ENCODE data around the gene THRB. TPM values are rescaled to one million over a fixed set of nuclear protein-coding genes. Genes with fewer than 3 reads are reported as not detected.
"Not testable (repeated sequence)": the region's sequence is repeated elsewhere in the genome, so short reads cannot be mapped to it uniquely, and the experiment has no call there.

THRB gene
- total RNA-seq, 1 donor from 2014 or later, result 0.34 TPM

DNA sequence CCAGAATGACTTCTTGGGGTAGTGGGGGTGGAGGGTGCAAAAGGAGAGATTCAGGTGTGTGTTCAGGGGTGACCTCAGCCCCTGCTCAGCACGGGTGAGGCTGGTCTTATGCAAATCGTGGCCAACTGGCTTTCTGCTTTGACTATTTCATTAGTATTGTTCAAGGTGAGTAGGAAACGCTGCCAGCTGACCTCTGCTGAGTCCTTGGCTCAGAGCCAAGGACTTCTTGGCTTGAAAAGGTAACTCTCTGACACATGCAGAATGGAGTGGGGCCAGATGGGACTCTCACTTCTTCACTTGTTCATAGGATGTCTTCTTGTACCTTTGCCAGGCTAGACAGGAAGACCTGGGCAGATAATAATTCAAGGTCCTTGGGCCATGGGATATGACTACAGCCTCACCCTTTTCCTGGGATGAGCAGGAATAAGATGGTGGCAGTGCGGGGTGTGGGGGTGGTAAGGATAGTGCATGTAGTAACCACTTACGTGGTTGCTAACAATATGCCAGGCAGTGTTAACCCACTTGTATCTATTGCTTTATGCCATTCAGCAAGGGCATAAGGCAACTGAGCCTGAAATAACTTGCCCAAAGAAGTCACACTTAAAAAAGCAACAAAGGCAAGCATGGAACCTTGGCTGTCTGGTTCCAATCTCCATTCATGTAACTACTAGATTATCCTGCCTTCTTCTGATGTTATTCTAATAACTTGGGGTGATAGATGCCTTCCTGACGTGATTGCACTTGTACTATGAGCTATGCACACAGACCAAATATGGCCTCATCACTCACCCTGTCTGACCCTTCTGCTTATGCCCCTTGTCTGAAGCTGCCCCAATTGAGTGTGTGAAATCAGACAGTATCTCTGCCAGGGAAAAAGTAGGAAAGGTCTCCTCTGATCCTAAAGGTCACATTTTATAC lies 356.4 kb downstream of the THRB start:
- DNase-seq, result no peak

DNA sequence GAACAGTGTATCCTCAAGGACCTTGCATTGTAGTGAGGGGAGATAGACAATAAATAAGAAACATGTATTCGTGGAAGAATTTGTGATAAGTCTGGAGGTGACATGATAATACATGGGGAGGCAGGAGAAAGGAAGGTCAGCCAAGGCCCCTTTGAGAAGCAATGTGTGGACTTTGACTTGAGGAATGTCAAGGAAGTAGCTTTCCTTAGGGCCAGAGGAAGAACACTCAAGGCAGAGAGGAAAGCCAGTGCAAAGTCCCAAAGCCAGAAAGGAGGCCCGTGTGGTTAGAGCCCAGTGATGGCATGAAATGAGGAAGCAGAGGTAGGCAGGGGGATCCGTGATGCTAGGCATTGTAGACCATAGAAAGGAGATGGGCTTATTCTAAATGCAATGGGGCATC lies 357.3 kb downstream of the THRB start:
- no peak for DNase-seq

DNA sequence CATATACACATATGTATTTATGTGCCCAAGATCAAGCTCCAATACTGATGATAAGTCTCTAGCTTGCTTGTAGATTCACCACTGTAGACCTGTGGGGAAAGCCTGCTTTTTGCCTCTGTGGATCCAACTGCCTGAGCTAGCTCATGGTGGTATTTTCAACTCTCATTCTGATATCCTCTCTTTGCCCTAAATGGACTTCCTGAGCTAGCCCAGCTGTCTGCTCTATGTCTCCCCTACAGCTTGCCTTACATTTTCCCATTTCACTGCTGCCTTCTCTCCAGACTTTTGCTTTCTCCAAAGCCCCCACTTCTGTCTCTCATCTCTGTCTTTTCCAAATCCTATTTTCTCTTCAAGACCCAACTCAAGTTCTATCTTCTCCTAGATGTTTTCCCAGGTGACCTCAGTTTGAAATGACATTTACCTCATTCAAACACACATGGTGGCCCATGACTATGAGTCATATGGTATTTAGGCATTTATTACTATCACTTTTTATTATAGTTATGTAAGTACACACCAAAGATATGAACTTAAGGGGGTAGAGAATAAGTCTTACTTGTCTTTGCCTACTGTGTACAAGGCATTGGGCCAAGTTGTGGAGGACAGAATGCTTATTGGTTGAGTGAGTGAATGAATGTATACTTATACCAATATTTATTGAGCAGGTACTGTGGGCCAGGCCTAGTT lies 357.9 kb downstream of the THRB start:
- no peak for DNase-seq

DNA sequence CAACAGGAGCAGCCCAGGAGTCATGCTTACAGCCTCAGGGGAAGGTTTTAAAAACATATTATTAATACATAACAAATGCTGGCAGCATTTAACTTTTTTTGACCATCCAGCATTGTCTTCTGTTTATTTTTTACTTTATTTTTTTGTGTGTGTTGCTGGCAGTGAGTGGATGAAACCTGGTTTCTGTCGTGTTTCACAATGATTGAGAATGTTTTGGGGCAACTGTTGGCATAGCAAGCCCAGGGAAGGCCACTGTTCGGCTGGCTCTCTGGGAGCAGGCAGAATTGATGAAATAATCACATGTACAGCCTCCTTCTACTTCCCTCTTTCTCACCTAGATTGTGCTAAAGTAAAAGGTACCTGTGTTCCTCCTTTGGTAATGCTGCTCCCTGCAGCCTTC lies 359.4 kb downstream of the THRB start:
- no peak for DNase-seq

DNA sequence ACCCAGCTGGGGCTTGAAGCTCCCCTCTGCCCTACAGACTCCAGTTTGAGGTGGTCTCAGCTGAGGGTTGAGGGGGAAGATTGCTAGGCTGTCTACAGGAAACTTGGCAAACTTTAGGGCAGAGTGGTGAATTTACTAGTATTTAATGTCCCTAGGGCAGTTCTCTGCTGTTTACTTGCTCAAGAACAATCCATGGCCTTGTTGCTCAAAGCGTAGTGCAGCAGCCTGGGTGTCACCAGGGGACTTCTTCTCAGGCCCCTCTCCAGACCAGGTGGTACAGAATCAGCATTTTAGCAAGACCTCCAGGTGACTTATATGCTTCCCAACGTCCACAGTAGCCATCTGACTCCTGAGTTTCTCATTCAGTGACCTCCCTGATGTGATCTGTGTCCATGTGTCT lies 360.7 kb downstream of the THRB start:
- DNase-seq, result no peak

DNA sequence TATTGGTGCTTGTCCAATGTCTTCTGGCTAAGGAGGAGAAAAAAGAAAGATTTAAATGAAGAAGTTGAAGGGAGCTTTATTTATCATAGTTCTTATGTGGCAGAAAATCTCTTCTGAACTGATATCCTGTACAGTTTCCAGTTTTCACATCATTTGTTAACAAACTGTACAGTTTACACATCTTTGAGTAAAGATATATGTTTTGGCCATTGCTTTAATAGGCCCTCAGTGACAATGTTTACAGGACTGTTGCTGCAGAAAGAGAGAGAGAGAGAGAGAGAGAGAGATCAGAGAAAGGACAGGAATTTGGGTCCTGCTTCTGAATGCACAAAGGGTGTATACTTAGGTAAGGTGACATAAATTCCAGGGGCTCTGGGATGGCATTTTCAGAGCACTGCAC lies 361.2 kb downstream of the THRB start:
- DNase-seq, result no peak

DNA sequence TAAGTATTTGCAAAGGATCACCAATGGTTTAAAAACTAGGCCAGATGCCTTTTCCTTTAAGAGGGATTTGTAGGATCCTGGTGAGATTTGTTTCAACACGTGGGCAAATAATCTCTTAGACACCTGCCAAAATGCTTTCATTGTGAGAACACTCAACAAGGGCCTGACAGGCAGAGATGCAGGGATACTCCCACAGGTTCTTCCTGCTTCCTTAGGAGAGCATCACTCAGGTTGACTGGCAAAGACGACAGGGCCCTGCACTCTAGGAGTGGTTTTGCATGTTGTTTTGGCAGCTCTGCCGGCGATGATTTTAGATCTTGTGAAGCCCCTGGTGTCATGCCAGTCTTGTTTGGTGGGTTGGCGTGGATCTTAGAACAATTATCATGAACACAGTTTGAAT lies 365.1 kb downstream of the THRB start:
- DNase-seq, result no peak

DNA sequence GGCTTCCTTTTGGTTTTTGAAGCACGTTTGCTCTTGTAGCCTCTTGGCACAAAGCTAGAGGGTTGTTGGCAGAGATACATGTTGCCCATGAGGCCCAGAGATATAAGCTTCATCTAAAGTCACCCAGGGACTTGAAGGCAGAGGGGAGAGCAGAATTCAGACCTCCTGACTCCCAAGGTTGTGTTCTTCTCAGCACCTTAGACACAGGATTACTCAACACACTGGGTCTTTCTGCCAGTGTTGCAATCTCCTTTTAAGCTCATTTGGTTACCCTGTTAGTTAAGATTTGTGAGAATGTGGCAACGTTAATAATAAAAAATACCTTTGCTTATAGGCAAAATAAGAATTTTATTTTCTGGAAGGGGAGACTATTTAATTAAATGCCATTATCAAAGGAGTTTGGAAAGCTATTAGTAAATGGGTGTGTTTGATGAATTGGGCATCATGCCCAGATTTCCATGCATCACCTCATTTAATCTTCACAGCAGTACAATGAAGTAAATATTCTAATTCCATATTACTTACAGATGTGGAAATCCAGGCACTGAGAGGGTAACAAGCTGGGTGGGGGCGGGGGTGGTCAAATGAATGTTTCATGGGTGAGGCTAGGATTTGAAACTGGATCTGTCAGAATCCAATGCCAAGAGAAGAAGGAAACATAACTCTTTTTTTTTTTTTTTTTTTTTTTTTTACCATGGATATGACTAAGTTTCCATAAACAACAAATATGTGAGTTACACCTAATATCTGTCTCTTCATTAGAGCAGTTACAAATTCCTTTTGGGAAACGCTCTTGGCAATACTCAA lies 366.2 kb downstream of the THRB start:
- DNase-seq, result no peak

DNA sequence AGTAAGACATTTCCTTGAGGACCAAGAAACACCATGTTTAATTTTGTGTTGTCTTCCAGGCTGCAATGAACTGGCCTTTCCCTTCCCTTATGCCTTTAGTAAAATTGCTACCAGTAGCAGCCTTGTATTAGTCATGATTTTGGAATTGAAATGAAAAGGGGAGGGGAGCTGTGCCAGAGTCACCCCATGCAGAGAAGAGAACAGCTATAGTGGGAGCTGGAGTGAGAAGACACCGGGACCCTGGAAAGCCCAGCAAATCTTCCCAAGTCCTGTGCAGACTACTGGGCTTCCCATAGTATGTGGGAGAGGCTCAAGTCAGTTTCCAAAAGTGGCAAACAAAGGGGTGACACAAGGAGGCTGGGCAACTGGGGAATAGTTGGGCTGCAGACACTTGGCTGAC lies 371.1 kb downstream of the THRB start:
- DNase-seq, result no peak

DNA sequence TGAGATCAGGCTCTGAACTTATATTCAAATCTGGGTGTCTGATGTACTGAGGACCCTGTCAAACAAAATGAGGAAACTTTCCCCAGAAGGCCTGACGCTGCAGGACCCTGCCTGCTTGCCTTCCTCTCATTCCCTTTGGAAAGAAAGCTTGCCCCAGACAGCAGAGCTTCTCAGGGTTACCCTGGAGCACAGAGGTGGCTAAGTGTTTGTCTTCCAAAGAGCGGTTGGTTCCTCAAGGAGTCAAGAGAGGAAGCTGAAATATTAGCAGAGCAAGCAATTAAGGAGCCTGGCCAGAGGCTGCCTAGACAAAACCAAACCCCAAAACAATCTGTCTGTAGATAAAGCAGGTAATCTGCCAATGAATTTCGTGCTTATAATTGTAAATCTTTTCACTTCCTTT lies 374.2 kb downstream of the THRB start:
- no peak for DNase-seq

DNA sequence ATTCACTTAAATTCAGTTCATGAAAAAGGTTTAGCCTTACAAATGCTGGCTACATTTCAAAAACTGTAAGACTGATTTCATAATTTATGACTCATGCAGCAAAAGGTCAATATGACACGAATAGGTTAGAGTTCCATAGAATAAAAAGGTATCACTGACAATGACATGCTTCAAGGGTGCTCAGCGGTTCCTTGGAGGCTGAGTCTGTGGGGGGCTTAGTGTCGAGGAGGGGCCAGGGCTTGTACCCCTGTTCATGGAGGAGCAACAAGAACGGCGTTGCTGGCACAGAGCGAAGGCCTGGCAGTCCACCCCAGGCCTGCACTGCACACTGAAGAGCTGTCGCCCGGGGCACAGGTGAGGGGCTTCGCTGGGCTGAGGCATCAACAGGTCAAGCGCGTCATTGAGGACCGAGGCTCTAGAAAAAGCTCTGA lies 375.3 kb downstream of the THRB start:
- DNase-seq, result no peak

DNA sequence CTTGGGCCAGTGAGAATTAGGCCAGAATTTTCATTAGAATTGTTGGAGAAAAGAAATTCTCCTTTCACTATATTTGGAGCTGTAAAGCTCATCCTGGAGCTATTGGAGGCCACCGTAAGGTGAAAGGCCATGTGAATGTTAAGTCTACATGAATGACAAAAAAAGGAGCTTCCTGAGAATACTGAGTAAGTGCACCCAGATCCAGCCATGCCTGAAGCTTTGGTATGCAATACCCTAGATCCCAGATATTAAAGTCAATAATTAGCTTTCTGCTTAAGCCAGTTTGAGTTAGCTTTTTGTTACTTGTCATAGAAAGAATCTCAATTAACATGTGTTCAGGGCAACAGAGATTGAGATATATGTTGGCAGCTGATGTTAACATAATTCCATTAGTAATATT lies 377.1 kb downstream of the THRB start:
- DNase-seq, result no peak

DNA sequence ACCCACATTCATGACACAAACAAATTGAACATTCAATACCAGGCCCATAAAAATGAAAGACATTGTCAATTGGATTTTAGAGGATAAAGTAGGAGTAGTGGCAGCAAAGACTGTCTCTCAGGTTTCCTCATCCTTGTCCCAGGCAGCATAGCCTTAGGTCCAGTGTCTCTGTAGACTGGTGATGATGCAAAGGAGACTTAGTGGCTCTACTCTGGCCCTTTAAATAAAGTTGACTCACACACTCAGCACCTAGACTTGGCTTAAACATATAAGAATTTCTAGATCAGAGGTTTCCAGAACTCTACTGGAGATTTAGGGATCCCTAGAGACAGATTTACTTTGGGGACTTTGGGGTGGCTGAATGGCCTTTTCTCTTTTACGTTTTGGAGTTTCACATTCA lies 382.9 kb downstream of the THRB start:
- no peak for DNase-seq

DNA sequence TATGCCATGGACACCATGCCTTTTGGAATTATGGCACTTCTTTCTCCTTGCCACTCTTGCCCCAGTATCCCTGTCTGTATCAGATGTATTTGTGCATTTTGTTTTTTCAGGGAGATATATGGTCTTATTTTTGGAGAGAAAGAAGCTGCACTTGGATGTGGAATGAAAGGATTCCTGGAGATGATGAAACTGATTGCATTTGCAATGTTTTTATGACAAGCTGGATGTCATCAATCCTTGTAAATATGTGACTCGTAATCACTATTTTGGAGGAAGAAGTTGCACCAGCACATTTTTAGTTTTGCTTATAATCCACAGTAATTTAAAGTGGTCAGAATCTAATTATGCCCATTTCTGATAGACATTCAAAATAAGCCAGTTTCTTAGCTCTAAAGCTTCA lies 384.6 kb downstream of the THRB start:
- DNase-seq, result no peak

DNA sequence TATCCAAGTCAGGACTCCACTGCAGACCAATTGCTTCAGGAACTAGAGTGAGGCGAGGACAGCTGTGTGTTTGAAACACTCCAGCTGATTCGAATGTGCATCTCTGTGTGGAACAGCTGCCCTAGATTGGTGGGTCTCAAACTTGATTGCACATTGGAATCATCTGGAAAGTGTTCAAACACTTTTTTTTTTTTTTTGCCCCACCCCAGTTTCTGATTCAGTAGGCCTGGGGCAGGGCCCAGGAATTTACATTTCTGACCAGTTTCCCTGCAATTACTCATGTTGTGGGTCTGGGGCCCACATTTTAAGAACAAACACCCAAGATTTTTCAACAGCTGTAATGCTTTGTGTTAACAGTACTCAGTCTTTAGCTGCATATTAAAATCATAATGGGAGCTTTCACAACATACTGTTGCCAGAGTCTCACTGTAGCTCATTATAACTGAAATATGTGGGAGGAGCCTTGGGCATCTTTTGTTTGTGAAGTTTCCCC lies 392.9 kb downstream of the THRB start:
- no peak for DNase-seq

DNA sequence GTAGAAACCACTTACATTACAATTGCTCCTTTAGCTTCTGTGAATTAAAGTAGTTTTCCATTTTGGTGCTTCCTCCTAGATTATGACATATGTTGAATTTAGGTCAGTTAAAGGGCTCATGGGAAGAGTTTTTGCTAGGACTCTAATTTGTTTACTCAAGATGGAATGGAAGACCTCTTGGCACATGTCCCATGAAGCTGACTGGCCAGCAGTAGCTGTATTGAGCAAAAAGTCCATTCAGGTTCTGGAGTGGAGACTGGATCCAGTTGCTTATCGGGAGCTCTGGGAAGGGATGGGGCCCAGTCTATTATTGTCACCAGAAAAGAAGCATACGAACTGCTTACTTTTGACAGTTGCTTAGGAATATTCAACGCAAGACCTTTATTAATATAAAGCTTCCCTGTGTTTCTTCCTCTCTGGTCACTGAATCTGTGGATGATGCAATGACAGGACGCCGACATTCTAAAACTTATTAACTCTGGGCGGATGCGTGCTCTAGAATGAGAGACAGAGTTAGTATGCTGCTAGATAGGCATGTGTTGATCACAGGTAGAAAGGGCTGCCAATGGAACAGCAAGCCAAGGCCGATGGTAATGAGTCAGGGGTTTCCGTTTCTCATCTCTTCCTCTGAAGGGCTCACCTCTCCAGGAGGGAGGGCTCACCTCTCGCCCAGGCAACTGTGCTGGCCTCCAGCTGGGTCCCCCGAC lies 393.8 kb downstream of the THRB start:
- no peak for DNase-seq

DNA sequence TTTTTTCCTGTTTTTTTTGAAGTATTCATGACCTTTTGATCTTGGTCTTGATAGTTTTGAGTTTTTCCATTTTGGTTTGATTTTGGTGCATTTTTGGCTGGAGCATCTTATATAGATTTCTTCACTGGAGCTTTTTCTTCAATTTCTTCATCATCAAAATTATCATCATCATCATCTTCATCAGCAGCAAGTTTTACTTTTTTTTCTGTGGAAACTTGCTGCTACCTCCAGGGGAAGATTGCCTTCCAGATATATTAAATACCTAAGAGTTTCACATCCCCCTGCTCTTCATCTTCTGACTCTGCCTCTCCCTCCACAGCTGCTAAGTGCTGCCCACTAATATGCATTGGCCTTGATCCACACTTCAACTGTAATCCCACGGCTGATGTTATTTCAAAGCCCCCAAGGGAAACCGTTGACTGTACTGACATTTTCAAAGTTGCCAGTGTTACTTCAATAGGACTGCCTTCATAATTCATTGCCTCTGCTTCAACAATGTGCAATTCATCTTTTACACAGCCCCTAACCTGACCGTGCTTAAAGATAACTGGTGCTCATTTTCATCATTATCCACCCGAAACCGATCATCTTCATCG lies 397.9 kb downstream of the THRB start:
- DNase-seq, result no peak

DNA sequence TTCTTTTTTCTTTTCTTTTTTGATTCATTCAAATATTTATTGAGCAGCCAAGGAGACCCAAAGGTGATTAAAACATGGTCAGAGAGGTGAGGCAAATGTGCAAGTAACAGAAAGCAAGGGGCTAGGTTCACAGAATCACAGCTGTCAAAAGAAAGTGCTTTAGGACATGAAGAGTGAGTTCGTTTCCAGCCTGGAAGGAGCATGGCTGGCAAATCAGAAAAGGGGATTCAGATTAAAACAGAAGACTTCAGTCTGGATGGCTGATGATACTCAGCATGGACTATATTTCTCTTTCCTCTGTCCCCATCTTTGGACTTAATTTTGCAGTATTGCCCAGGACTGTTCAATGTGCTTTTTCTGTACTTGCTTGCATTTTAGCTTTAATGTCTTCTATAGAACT lies 398.4 kb downstream of the THRB start:
- DNase-seq, result no peak

DNA sequence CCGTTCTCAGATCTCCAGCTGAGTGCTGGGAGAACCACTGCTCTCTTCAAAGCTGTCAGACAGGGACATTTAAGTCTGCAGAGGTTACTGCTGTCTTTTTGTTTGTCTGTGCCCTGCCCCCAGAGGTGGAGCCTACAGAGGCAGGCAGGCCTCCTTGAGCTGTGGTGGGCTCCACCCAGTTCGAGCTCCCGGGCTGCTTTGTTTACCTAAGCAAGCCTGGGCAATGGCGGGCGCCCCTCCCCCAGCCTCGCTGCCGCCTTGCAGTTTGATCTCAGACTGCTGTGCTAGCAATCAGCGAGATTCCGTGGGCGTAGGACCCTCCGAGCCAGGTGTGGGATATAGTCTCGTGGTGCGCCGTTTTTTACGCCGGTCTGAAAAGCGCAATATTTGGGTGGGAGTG lies 399.8 kb downstream of the THRB start:
- not testable (repeated sequence) for DNase-seq

DNA sequence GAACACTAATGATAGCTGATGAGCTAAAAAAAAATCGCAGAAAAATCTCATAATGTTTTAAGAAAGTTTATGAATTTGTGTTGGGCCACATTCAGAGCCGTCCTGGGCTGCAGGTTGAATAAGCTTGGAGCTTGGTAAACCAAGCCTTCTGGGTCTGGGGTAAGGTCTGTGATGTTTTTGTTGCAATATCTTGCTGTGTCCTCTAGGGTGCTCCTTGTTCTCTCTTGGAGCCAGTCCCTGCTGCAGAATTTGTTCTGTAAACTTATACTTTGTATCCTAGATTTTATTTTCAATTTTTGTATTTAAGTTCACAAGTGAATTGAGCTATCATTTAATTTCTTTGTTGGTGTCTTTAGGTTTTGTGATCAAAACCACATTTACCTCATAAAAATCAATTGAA lies 405.9 kb downstream of the THRB start:
- peak; percentile 2 for DNase-seq

DNA sequence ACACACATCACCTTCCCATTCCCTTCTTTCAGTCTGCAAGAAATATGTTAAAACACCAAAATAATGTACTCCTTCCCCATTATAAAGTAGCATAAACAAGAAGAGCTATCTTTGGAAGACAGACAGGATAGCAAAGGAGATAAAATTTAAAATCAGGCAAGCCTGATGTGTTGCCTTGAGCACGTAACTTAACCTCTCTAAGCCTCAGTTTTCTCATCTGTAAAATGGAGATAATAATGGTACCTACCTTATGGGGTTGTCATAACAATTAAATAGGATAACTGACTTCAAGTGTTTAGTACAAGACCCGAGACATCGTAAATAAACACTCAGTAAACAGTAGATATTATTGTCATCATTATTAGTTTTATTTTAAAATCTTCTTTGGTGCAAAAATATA lies 407.2 kb downstream of the THRB start:
- DNase-seq, result no peak

Data from dermis blood vessel endothelial cell (primary cell).